ENCODE data around the gene PRR36. TPM values are rescaled to one million over a fixed set of nuclear protein-coding genes. Genes with fewer than 3 reads are reported as not detected.
A peak's percentile ranks its signal among the peaks of the same experiment; 100 is the strongest.

Gene PRR36
- total RNA-seq, 1 experiment from 2014 or later: 12.9 TPM

GRCh38 chr19:7840629-7841028, 33.6 kb downstream of the PRR36 start:
- Histone ChIP-seq H3K9me2 (ENCODE audit: insufficient read depth) (no peaks in the 10 kb centered on the region), H3K4me3 (no peak overlapping the region), H3K27me3 (ENCODE audit: insufficient read depth, low read depth) (no peaks in the 10 kb centered on the region), H3K79me2 (ENCODE audit: low read depth) (peaks cover 19% of the 10 kb centered on the region; the same call in 1 of the 2 replicates), H3K36me3 (ENCODE audit: low read depth) (no peaks in the 10 kb centered on the region), H3F3A (ENCODE audit: insufficient read depth, low read depth) (peaks cover 42% of the 10 kb centered on the region), H3K4me2 (no peak overlapping the region), H3K27ac (no peak overlapping the region), H3K4me1 (replicated peaks; ENCODE audit: insufficient read depth) (peaks cover 18% of the 10 kb centered on the region), H2AFZ (no peak overlapping the region), H4K20me1 (ENCODE audit: insufficient read depth) (no peaks in the 10 kb centered on the region), H3K9me3 (ENCODE audit: insufficient read depth, low read depth) (no peaks in the 10 kb centered on the region)
- intact Hi-C loops (cut with micrococcal nuclease; ENCODE audit: unreplicated experiment): no loop called here
- DNase-seq: no peak
- no peak for TF ChIP-seq CTCF (conservative IDR thresholded peaks at IDR 0.05)
- TF ChIP-seq EZH2 (IDR thresholded peaks at IDR 0.05; ENCODE audit: low read depth): no peak
- no TSS peak for BruUV-seq (replicated peaks)
- ChIA-PET CTCF (no interaction called here), POLR2A (ENCODE audit: unreplicated experiment) (no interaction called here)

GRCh38 chr19:7839476-7839875, 34.7 kb downstream of the PRR36 start:
- POLR2A ChIA-PET (ENCODE audit: unreplicated experiment): no interaction called here
- no peaks in the 10 kb centered on the region for H3K9me3 ChIP-seq (ENCODE audit: insufficient read depth, low read depth)
- H3K79me2 ChIP-seq (ENCODE audit: low read depth): peaks cover 30% of the 10 kb centered on the region
- H3K4me1 ChIP-seq (replicated peaks; ENCODE audit: insufficient read depth): peaks cover 20% of the 10 kb centered on the region
- no peaks in the 10 kb centered on the region for H3K27me3 ChIP-seq (ENCODE audit: insufficient read depth, low read depth)
- H3K36me3 ChIP-seq (ENCODE audit: low read depth): no peaks in the 10 kb centered on the region
- H3F3A ChIP-seq (ENCODE audit: insufficient read depth, low read depth): peaks cover 45% of the 10 kb centered on the region
- no peak for DNase-seq
- H3K4me3 ChIP-seq: no peak overlapping the region
- CTCF ChIA-PET: no interaction called here
- TF ChIP-seq CTCF (conservative IDR thresholded peaks at IDR 0.05) (no peak), EZH2 (IDR thresholded peaks at IDR 0.05; ENCODE audit: low read depth) (no peak)
- no peak overlapping the region for H2AFZ ChIP-seq
- intact Hi-C loops (cut with micrococcal nuclease; ENCODE audit: unreplicated experiment): no loop called here
- no peaks in the 10 kb centered on the region for H4K20me1 ChIP-seq (ENCODE audit: insufficient read depth)
- BruUV-seq (replicated peaks): no TSS peak
- no peak overlapping the region for H3K27ac ChIP-seq
- no peaks in the 10 kb centered on the region for H3K9me2 ChIP-seq (ENCODE audit: insufficient read depth)
- H3K4me2 ChIP-seq: no peak overlapping the region

- H3K27ac ChIP-seq: peak overlapping the region; percentile 85
- POLR2A ChIA-PET (ENCODE audit: unreplicated experiment): interaction anchor here (0.6 kb wide), 1 partner anchor 434 kb away, joined by 4 read pairs; no protein-coding TSS in a partner anchor
Measured at GRCh38 chr19:7833225-7834099, 40.7 kb downstream of the PRR36 start.

More at GRCh38 chr19:7833225-7834099, 40.7 kb downstream of the PRR36 start:
- Histone ChIP-seq H3K36me3 (ENCODE audit: low read depth) (no peaks in the 10 kb centered on the region), H4K20me1 (ENCODE audit: insufficient read depth) (no peaks in the 10 kb centered on the region), H3K4me1 (replicated peaks; ENCODE audit: insufficient read depth) (peaks cover 36% of the 10 kb centered on the region), H3K4me3 (no peak overlapping the region), H3F3A (ENCODE audit: insufficient read depth, low read depth) (peaks cover 39% of the 10 kb centered on the region), H2AFZ (no peak overlapping the region), H3K27me3 (ENCODE audit: insufficient read depth, low read depth) (no peaks in the 10 kb centered on the region), H3K9me2 (ENCODE audit: insufficient read depth) (no peaks in the 10 kb centered on the region), H3K9me3 (ENCODE audit: insufficient read depth, low read depth) (no peaks in the 10 kb centered on the region), H3K4me2 (peak overlapping the region; percentile 56), H3K79me2 (ENCODE audit: low read depth) (peaks cover 33% of the 10 kb centered on the region)
- DNase-seq: peak; percentile 84 to 89
- CTCF ChIA-PET: no interaction called here
- TF ChIP-seq CTCF (conservative IDR thresholded peaks at IDR 0.05) (no peak), EZH2 (IDR thresholded peaks at IDR 0.05; ENCODE audit: low read depth) (no peak)
- BruUV-seq (replicated peaks): TSS peak; percentile 79
- intact Hi-C loops (cut with micrococcal nuclease; ENCODE audit: unreplicated experiment): loop anchor here (1.0 kb wide), 1 partner anchor 17 kb away; no protein-coding TSS in a partner anchor
